Measurements from ENCODE around the gene FCN3. TPM values are rescaled to one million over a fixed set of nuclear protein-coding genes. Genes with fewer than 3 reads are reported as not detected.
A peak's percentile ranks its signal among the peaks of the same experiment; 100 is the strongest.

FCN3 gene
- total RNA-seq, 3 donors from 2014 or later (not counting 1 experiment from before 2014, with no cell fraction given), result not detected

DNA sequence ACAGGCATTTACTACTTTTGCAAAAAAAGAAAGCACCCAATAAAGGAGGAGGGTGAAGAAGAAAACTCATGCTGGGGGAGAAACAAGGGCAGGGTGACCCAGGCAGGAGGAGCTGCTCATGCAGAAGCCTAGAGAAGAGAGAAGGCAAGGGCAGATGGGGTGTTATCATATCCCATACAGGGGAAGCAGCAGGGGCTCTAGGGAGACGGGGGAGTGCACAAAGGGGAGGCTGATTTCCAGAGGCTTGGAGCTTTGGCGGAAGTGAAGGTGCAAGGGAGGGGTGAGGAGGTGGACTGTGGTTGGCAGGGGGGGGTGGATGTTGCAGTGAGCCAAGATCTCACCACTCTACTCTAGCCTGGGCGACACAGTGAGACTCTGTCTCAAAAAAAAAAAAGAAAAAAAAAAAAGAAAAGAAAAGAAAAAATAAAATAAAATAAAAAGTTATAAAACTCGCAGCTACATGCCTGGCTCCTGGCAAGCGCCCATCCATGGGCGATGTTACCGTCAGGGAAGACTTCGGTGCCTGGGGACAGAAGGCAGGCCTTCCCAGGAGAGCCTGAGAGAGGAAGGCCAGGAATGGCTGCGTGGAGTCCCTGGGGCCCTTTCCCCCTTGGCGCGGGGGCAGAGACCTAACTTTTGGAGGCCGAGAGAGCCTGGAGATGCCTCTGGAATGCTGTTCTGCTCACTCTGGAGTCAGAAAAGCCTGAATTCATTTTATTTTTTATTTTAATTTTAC is 3.3 kb upstream of the FCN3 start:
- no peaks in the 10 kb centered on the region for H3K36me3 Mint-ChIP-seq
- H3K27ac ChIP-seq (ENCODE audit: low read length), result no peak overlapping the region
- H3K27ac Mint-ChIP-seq, result peak overlapping the region in 1 of 2 donors; percentile 23
- H3K4me1 Mint-ChIP-seq, result no peaks in the 10 kb centered on the region
- no peaks in the 10 kb centered on the region for H3K4me1 ChIP-seq (ENCODE audit: control insufficient read depth, insufficient read depth, low read length)
- TF ChIP-seq, protein P1, sequence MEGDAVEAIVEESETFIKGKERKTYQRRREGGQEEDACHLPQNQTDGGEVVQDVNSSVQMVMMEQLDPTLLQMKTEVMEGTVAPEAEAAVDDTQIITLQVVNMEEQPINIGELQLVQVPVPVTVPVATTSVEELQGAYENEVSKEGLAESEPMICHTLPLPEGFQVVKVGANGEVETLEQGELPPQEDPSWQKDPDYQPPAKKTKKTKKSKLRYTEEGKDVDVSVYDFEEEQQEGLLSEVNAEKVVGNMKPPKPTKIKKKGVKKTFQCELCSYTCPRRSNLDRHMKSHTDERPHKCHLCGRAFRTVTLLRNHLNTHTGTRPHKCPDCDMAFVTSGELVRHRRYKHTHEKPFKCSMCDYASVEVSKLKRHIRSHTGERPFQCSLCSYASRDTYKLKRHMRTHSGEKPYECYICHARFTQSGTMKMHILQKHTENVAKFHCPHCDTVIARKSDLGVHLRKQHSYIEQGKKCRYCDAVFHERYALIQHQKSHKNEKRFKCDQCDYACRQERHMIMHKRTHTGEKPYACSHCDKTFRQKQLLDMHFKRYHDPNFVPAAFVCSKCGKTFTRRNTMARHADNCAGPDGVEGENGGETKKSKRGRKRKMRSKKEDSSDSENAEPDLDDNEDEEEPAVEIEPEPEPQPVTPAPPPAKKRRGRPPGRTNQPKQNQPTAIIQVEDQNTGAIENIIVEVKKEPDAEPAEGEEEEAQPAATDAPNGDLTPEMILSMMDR (IDR thresholded peaks at IDR 0.05), result no peak
- 91% methylated on average over 11 of the region's 12 CpGs for WGBS (ENCODE audit: insufficient coverage)
- no peaks in the 10 kb centered on the region for H3K27me3 ChIP-seq (ENCODE audit: control insufficient read depth, insufficient read depth, low read length)
- DNase-seq (no peak), ATAC-seq (no peak)
- intact Hi-C loops (cut with micrococcal nuclease), result no loop called here
- H3K9me3 Mint-ChIP-seq, result no peaks in the 10 kb centered on the region
- no peak overlapping the region for H3K4me3 Mint-ChIP-seq
- peaks cover 0 to 8% of the 10 kb centered on the region in 2 donors for H3K27me3 Mint-ChIP-seq (ENCODE audit: low read depth in 2 of 2)
- H3K4me3 ChIP-seq (ENCODE audit: low read length), result no peak overlapping the region
- H3K9me3 ChIP-seq (ENCODE audit: control insufficient read depth, insufficient read depth, low read length), result no peaks in the 10 kb centered on the region
- H3K36me3 ChIP-seq (ENCODE audit: control insufficient read depth, insufficient read depth, low read length), result no peaks in the 10 kb centered on the region

DNA sequence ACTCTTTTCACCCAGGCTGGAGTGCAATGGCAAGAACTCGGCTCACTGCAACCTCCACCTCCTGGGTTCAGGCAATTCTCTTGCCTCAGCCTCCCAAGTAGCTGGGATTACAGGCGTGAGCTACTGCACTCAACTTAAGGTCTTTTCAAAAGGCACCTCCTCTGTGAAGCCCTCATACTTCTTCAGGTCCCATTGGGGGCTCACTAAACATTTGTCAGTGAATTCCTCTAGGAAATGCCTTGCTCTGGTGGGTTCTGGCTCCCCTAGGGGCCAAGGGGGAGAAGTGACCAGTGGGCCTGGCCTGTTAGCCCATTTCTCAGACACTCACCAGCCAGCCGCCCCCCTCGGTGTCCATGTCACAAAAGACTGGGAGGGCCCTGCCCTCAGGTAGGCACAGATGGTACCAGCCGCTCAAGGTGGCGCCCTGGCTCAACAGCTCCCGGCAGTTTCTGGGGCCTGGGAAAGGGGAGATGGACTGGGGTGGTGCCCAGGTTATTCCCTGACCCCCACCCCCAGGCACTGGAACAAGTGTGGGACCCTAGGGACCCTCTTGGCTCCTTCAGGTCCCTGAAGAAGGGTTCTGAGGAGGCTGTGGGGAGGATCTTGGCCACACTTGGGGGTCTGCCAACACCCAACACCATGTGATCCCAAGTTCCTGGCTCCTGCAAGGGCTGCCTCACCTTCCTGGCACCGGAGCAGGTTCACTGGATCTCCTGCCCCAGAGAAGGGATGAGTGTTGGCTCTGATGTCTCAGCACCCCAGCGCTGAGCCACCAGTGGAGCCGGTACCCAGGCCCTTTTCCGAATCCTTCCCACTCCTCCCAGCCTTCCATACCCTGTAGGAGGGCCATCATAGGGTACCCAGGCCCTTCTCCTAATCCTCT is 1.6 kb downstream of the FCN3 start:
- Histone ChIP-seq H3K27ac (ENCODE audit: low read length) (no peak overlapping the region), H3K4me3 (ENCODE audit: low read length) (no peak overlapping the region), H3K27me3 (ENCODE audit: control insufficient read depth, insufficient read depth, low read length) (no peaks in the 10 kb centered on the region), H3K9me3 (ENCODE audit: control insufficient read depth, insufficient read depth, low read length) (no peaks in the 10 kb centered on the region), H3K36me3 (ENCODE audit: control insufficient read depth, insufficient read depth, low read length) (no peaks in the 10 kb centered on the region), H3K4me1 (ENCODE audit: control insufficient read depth, insufficient read depth, low read length) (peaks cover 23% of the 10 kb centered on the region)
- TF ChIP-seq, protein P1 (IDR thresholded peaks at IDR 0.05), result no peak
- intact Hi-C loops (cut with micrococcal nuclease), result no loop called here
- DNase-seq (no peak), ATAC-seq (no peak)
- no peak overlapping the region for H3K4me3 Mint-ChIP-seq
- H3K36me3 Mint-ChIP-seq, result no peaks in the 10 kb centered on the region
- whole genome bisulfite sequencing (ENCODE audit: insufficient coverage), result 93% methylated on average over 10 of the region's 11 CpGs
- H3K9me3 Mint-ChIP-seq, result no peaks in the 10 kb centered on the region
- H3K4me1 Mint-ChIP-seq, result peaks cover 0 to 7% of the 10 kb centered on the region in 2 donors
- H3K27me3 Mint-ChIP-seq (ENCODE audit: low read depth in 2 of 2), result peaks cover 0 to 3% of the 10 kb centered on the region in 2 donors
- no peak overlapping the region for H3K27ac Mint-ChIP-seq

DNA sequence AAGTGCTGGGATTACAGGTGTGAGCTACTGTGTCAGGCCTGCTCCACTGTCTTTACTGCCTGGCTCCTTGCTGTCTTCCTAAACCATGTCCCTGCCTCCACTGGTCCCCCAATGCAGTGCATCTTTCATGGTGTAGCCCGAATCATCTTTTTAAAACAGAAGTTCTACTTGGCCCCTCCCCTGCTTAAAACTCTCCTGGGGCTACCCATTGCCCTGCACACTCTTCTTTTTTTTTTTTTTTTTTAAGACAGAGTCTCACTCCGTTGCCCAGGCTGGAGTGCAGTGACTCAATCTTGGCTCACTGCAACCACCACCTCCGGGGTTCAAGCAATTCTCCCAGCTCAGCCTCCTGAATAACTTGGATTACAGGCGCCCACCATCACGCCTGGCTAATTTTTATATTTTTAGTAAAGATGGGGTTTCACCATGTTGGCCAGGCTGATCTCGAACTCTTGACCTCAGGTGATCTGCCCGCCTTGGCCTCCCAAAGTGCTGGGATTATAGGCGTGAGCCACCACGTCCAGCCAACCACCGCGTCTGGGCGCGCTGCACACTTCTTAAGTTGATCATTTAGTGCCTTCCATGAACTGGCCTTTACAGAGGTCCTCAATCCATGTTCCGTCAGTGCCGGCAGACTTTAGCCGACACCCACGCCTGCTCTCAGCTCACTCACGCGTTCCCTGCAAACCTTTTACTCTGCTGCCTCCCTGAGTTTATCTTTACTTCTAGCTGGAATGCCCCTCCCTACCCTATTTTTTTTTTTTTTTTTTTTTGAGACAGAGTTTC is 2.4 kb downstream of the FCN3 start:
- intact Hi-C loops (cut with micrococcal nuclease), result no loop called here
- Mint-ChIP-seq H3K27ac (no peak overlapping the region), H3K27me3 (ENCODE audit: low read depth in 2 of 2) (peaks cover 0 to 3% of the 10 kb centered on the region in 2 donors), H3K4me1 (peaks cover 0 to 11% of the 10 kb centered on the region in 2 donors), H3K4me3 (no peak overlapping the region), H3K36me3 (no peaks in the 10 kb centered on the region), H3K9me3 (no peaks in the 10 kb centered on the region)
- Histone ChIP-seq H3K27me3 (ENCODE audit: control insufficient read depth, insufficient read depth, low read length) (no peaks in the 10 kb centered on the region), H3K9me3 (ENCODE audit: control insufficient read depth, insufficient read depth, low read length) (no peaks in the 10 kb centered on the region), H3K4me1 (ENCODE audit: control insufficient read depth, insufficient read depth, low read length) (peaks cover 29% of the 10 kb centered on the region), H3K27ac (ENCODE audit: low read length) (no peak overlapping the region), H3K36me3 (ENCODE audit: control insufficient read depth, insufficient read depth, low read length) (no peaks in the 10 kb centered on the region), H3K4me3 (ENCODE audit: low read length) (no peak overlapping the region)
- WGBS (ENCODE audit: insufficient coverage), result 90% methylated on average over 18 of the region's 19 CpGs
- DNase-seq, result no peak
- no peak for ATAC-seq
- TF ChIP-seq, protein P1 (IDR thresholded peaks at IDR 0.05), result no peak
